NCI-H1694 (cell line): ENCODE data around the gene RDH16.
"Not testable (repeated sequence)": the region's sequence is repeated elsewhere in the genome, so short reads cannot be mapped to it uniquely, and the experiment has no call there.

Experiments used
- DNase-seq: peaks from one replicate; lab custom pipeline; 2025; lab: John Stamatoyannopoulos, UW

RDH16 gene

DNA sequence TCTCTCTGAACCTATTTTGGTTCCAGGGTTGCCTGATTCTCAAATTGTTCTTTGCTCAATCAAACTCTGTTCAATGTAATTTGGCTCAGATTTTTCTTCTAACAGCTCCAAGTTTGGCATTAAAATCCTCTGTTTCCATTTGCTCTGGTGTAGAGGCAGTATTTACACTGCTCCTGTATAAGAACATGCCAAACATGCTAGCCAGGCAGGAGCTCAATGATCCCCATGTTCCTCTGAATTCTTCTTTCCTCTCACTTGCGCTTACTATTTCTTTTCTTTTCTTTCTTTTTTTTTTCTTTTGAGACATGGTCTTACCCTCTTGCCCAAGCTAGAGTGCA, 40.4 kb downstream of the RDH16 start:
- DNase-seq = no peak

DNA sequence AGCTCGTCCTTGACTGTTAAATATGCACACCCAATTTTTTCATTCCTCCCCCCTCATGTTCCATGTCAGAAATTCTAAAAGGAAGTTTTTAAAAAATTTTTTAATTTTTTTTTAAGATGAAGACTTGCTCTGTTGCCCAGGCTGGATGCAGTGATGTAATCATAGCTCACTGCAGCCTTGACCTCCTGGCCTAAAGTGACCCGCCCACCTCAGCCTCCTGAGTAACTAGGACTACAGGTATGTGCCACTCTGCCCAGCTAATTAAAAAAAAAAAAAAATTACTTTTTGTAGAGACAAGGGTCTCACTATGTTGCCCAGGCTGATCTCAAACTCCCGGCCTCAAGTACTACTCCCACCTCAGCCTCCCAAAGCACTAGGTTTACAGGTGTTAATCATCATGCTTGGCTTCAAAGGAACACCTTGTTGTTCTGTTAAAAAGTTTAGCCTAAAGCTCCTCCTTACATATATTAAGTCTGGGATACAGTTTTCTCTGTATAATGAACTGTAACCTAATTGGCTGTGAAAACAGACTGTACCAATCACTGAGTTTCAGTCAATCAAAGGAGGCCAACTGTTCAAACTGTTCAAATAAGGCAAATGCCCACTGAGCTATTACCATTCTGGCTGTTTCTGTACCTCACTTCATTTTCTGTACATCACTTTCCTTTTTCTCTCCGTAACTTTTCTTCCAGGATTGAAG, 41.0 kb downstream of the RDH16 start:
- DNase-seq = no peak

DNA sequence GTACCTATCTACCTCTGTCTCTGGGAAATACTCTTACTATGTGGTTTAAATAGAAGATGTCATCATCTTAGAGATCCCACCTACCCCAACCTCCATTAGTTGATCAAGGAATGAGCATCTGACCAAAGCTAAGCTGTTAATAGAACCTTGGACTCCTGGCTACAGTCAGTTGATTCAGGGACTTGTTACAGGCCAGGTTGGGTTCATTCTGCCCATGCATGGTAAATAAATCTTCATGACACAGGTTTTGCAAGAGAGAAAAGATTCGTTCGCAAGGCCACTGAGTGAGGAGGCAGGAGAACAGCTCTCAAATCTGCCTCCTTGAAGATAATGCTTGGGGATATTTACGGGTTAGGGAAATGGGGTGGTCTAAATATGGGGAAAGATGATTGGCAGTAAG, 42.7 kb downstream of the RDH16 start:
- no peak for DNase-seq

DNA sequence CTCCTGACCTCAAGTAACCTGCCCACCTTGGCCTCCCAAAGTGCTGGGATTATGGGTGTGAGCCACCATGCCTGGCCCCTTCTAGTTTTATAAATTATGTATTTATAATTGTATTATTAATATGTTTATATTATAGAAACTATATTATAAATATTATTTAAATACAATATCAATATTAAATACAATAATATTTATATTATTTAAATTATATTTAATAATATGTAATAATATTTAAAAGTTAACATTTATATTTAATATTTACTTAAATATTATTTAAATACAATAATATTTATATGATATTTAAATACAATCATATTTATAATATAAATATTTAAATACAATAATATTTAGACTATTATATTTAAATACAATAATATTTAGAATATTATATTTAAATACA, 43.2 kb downstream of the RDH16 start:
- DNase-seq = no peak

DNA sequence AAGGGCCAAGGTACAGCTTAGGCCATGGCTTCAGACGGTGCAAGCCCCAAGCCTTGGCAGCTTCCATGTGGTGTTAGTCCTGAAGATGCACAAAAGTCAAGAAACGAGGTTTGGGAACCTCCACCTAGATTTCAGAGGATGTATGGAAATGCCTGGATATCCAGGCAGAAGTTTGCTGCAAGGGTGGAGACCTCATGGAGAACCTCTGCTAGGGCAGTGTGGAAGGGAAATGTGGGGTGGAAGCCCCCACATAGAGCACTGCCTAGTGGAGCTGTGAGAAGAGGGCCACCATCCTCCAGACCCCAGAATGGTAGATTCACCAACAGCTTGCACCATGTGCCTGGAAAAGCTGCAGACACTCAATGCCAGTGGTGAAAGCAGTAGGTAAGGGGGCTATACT, 48.0 kb downstream of the RDH16 start:
- DNase-seq = not testable (repeated sequence)

DNA sequence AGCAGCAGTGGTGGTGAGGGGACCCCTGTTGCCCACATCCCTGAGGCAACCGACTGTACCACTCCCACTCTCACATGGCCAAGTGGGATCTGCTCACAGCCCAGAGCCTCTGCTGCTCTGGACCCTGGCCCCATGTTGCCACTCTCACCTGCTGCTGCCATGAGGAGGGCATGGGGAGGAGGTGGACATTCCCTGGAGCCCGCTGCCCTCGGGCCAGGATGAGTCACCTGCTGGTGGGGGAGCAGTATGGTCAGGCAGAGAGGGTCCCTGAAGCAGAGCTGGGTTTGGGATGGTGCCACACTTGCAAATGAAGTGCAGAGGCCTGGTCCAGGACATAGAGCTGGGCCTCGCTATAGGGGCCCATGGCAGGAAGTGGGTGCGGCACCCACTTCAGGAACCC, 49.3 kb downstream of the RDH16 start:
- no peak for DNase-seq

DNA sequence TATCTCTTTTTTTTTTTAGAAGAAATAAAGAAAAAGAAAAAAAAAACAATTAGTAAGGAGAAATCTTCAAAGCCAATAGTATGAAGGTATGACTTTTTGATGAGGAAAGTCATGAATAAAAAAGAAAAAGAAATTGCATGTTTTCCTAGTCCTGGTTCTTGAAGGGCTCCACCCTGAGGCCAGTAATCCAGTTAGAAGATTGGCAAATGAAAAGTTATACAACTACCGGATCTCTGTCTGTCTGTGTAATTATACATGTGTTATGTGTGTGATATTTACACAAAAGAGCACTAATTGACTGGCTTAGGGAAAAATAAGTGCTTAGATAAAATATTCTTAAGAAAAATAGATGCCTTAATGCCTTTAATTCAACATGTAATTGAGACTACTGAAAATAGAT, 51.6 kb downstream of the RDH16 start:
- no peak for DNase-seq

DNA sequence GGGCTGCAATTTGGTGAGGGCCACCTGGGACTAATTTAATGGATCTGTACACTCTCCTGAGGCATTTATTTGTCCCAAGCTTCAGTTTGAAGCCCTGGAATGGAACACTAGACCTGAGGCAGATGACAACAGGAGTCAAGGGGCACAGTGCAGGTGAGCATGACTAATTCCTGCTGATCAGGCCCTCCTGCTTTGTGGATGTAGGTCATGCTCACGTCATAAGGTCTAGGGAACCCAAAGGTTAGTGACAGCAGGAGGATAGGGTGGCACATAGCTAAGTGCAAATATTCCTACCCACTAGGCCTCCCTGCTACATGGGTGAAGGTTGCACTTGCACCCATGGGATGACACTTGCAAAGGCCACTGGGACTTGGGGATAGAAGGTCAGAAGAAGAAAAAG, 54.0 kb downstream of the RDH16 start:
- no peak for DNase-seq
